Measurements from ENCODE around the gene UNC5CL. TPM values are rescaled to one million over a fixed set of nuclear protein-coding genes. Genes with fewer than 3 reads are reported as not detected.

The UNC5CL gene
- total and polyA plus RNA-seq, 2 of the 4 experiments (the other 2 are of a cell fraction) = not detected

- in situ Hi-C loops (cut with MboI; ENCODE audit: low sequenced_read_pairs) (no loop called here), dilution Hi-C loops (cut with HindIII; ENCODE audit: low sequenced_read_pairs, unreplicated experiment) (no loop called here), intact Hi-C loops (cut with micrococcal nuclease) (no loop called here)
- Histone ChIP-seq H3K27ac (ENCODE audit: insufficient read depth, low read length) (no peak overlapping the region), H2BK15ac (ENCODE audit: low read depth, low read length) (no peak overlapping the region), H3K4ac (ENCODE audit: low read depth, low read length) (no peak overlapping the region), H3K14ac (replicated peaks; ENCODE audit: low read depth, low read length) (no peak overlapping the region), H3K9me1 (ENCODE audit: insufficient read depth, low read length) (peaks cover 6% of the 10 kb centered on the region), H3K79me1 (ENCODE audit: low read depth in 1 of 2, low read length in 2 of 2) (peaks cover 24 to 34% of the 10 kb centered on the region in 2 experiments), H3K36me3 (ENCODE audit: control insufficient read depth, insufficient read depth, low read length) (peaks cover 7% of the 10 kb centered on the region), H2BK120ac (ENCODE audit: low read depth, low read length) (no peak overlapping the region), H4K91ac (ENCODE audit: insufficient read depth, low read depth, low read length) (no peak overlapping the region), H2AFZ (replicated peaks; ENCODE audit: low read length, poor library complexity) (no peak overlapping the region), H3K4me1 (ENCODE audit: control insufficient read depth, insufficient read depth, low read length) (peaks cover 3% of the 10 kb centered on the region), H4K8ac (ENCODE audit: low read depth in 2 of 2, low read length in 2 of 2) (no peak overlapping the region), H3K18ac (ENCODE audit: low read depth, low read length) (no peak overlapping the region), H4K20me1 (ENCODE audit: insufficient read depth, low read length) (peaks cover 10% of the 10 kb centered on the region), H3K4me3 (ENCODE audit: insufficient read depth, low read depth, low read length) (no peak overlapping the region), H2BK20ac (ENCODE audit: low read depth, low read length) (no peak overlapping the region), H4K5ac (ENCODE audit: low read depth, low read length) (no peak overlapping the region), H2BK5ac (ENCODE audit: low read depth, low read length, poor library complexity, severe bottlenecking) (no peak overlapping the region), H3K27me3 (ENCODE audit: control insufficient read depth, insufficient read depth, low read length) (no peaks in the 10 kb centered on the region), H3K56ac (ENCODE audit: extremely low read depth, insufficient read depth, low read length) (no peak overlapping the region), H3K9me3 (ENCODE audit: control insufficient read depth, insufficient read depth, low read length) (no peaks in the 10 kb centered on the region), H2AK5ac (ENCODE audit: low read depth, low read length) (no peak overlapping the region), H2AK9ac (replicated peaks; ENCODE audit: low read depth, low read length, poor library complexity) (no peak overlapping the region), H3K4me2 (ENCODE audit: low read depth, low read length) (no peak overlapping the region), H3K23ac (ENCODE audit: low read depth, low read length) (no peak overlapping the region), H3K9ac (ENCODE audit: low read depth, low read length) (no peak overlapping the region)
- ATAC-seq (ENCODE audit: low read depth) = no peak
- no TSS peak for BruUV-seq (replicated peaks)
- ChIA-PET POLR2A (ENCODE audit: unreplicated experiment) (no interaction called here), CTCF (no interaction called here)
- WGBS, 2 experiments (ENCODE audit: extremely low coverage in 2 of 2, insufficient read length in 1 of 2) = no CpG with 5 or more reads among the region's 4 CpGs
- no peak for DNase-seq
- TF ChIP-seq ELK1 (IDR thresholded peaks at IDR 0.05; ENCODE audit: borderline replicate concordance, low read depth, low read length) = no peak
- TF ChIP-seq RFX5 (IDR thresholded peaks at IDR 0.05; ENCODE audit: low read depth, low read length) = no peak
- TF ChIP-seq MAZ (IDR thresholded peaks at IDR 0.05; ENCODE audit: borderline replicate concordance, low read depth, low read length) = no peak
- no peak for TF ChIP-seq NFE2L2 (IDR thresholded peaks at IDR 0.05; ENCODE audit: low read depth, low read length)
- TF ChIP-seq BHLHE40 (IDR thresholded peaks at IDR 0.05; ENCODE audit: low read depth, low read length) = no peak
- no peak for TF ChIP-seq RCOR1 (IDR thresholded peaks at IDR 0.05; ENCODE audit: insufficient replicate concordance, low read length)
- TF ChIP-seq FOS (IDR thresholded peaks at IDR 0.05; ENCODE audit: low read depth, low read length) = no peak
- TF ChIP-seq CHD1 (IDR thresholded peaks at IDR 0.05; ENCODE audit: low read depth, low read length) = no peak
- no peak for TF ChIP-seq CTCF (conservative IDR thresholded peaks at IDR 0.05; ENCODE audit: low read depth, low read length)
- TF ChIP-seq CEBPB (IDR thresholded peaks at IDR 0.05; ENCODE audit: low read depth, low read length) = no peak
- TF ChIP-seq, protein P1, sequence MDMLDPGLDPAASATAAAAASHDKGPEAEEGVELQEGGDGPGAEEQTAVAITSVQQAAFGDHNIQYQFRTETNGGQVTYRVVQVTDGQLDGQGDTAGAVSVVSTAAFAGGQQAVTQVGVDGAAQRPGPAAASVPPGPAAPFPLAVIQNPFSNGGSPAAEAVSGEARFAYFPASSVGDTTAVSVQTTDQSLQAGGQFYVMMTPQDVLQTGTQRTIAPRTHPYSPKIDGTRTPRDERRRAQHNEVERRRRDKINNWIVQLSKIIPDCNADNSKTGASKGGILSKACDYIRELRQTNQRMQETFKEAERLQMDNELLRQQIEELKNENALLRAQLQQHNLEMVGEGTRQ (IDR thresholded peaks at IDR 0.05; ENCODE audit: low read depth, low read length) = no peak
- no peak for TF ChIP-seq RAD21 (IDR thresholded peaks at IDR 0.05; ENCODE audit: low read length)
- no peak for TF ChIP-seq SMC3 (IDR thresholded peaks at IDR 0.05; ENCODE audit: low read depth, low read length)
- TF ChIP-seq MXI1 (IDR thresholded peaks at IDR 0.05; ENCODE audit: borderline replicate concordance, low read depth, low read length) = no peak
Observed at GRCh38 chr6:41075651-41076626, 36.9 kb upstream of the UNC5CL start.

All from IMR-90 (cell line).